GM21619 (cell line): ENCODE data around the gene IFITM10.

Source experiments
- ATAC-seq: cut with Tn5 transposase; IDR thresholded peaks from one replicate; pipeline ENCODE4 v1.9.1; 2021; ENCODE audit not compliant: unreplicated experiment

Gene IFITM10

GRCh38 chr11:1753229-1753928 lies 3.0 kb upstream of the IFITM10 start:
- ATAC-seq, result no peak

DNA sequence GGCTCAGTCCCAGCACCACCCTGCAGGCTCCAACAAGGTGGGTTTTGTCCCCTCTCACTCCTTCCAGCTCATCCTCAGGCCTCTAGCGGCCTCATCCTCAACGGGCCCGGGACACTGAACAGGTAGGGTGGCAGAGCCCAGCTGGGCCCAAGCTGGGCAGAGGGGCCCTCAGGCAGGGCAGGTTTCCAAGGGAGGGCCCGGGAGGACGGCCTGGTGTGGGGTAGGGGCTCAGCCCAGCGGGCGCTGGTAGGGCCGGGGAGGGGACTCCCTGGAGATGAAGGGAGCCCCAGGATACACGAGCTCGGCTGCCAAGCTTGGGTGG lies 2.5 kb upstream of the IFITM10 start:
- ATAC-seq, result no peak

DNA sequence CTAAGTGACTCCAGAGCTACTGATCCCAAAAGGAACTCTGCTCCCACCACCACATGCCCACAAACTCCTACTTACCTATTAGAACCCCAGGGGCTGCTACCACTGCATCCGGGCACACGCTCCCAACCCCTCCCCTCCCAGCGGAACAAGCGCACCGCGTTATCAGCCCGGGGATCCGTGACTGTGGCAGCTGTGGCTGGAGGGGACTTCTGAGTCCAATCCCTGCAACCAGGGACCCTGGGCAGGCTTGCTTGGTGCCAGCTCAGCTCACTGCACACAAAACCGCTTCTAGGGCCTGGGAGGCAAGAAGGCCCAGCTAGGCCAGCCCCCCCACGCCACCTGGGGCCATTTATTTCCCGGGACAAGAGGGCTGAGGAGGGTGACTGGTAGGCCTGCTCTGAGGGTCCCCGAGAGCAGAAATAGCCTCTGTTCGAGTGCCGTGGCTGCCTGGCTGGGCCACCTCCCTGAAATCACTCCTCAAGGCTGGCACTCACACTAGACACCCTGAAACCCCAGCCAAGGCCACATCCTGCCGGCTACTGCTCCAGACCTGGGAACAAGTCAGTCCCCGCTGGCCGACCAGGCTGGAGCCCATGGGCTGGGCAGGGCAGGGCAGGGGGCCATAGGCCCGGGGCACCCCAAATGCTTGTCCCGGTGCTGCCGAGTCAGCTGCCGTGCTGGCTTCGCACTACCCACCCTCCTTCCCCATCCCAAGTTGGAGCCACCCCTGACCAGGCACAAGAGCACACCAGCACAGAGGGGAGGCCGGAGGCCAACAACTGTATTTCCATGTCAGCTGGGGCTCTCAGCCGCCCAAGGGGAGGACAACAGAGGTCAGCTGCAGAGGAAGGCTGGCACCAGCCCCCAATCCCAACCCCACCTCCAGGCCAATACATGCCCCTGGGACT lies 1.9 kb upstream of the IFITM10 start:
- no peak for ATAC-seq

DNA sequence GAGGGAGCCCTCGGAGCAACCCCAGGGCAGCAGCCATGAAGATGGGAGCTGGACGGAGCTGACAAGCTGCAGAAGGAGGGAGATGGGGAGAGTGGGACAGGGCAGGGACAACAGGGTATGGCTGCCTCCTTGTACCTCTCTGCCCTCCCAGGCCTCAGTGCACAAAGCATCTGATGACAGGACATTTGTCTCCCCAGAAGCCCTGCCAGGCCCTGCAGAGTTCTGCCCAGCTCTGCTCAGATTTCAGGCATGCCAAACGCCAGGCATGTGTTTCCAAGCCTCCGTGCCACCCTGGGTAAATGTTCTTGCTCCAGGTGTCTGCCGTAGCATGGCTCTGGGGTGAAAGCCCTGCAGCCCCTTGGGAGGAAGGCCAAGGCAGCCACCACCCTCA lies 1.1 kb upstream of the IFITM10 start:
- no peak for ATAC-seq

DNA sequence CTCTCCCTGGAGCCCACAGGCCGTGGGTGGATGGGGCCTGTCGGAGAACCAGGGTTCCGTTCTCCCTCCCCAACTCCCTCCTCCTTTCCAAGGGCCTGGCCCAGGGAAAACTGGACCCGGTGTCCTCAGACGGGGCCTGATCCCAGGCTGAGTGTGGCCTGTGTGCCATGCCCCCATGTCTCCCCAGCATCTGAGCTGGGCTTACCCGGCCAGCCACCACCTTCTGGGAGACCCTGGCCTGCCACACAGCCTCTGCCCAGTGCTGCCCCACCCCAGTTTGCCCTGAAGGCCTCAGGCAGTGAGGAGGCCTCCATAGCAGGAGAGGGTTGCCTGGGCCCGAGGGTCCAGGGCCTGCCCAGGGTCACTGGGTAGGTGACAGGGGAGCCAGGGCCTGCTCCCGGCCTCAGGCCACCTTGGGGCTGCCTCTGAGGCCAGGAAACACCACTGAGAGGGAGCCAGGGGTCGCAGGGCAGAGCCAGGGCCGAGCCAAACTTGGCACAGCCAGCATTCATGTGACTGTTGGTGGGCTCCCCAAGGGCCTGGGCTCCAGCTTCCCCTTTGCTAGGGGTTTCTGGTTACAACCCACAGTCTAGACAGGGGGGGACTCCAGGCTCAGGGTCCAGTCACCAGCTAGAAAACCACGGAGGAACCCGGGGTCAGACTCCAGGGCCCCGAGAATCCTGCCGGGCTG lies 590 bp upstream of the IFITM10 start:
- ATAC-seq, result no peak

DNA sequence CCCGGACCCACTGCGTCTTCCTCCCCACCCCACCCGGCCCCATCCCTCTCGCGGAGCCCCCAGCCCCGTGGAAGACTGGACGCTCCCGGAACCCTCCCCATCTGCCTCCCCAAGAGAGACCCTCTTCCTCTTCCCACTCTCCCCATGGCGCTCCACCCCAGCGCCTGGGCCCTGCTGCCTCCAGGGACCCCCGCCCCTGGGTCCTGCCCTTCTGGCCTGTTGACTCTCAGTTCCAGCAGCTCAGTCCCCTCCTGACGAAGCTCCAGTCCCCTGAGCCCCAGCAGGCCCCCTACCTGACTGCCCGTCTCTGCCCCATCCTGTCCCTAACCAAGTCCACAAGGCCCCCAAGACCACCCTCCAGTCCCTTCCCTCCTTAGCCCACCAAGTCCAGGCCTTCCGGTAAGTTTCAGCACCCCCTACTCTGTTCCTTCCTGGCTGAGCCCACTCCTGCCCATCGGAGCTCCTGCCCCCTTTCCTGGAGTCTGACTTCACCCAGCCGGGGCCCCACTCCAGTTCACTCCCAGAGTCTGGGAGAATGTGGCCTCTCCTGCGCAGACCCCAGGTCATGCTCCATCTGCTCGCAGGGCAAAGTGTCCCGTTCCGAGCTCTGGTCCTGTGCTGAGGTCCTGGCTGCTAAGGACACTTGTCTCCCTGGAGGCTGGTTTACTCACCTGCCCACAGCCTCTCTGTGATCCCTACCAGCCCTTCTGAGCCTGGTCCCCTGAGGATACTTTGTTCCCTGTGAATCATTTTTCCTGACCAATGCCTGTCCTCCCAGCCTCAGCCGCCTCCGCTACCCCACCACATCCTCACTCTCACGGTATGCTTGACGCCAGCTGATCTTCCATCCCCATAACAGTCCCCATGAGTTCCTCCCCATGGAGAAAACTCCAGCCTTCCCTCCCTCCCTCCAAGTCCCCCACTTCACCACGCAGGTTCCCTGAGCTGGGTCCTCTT lies 722 bp downstream of the IFITM10 start:
- ATAC-seq, result no peak

DNA sequence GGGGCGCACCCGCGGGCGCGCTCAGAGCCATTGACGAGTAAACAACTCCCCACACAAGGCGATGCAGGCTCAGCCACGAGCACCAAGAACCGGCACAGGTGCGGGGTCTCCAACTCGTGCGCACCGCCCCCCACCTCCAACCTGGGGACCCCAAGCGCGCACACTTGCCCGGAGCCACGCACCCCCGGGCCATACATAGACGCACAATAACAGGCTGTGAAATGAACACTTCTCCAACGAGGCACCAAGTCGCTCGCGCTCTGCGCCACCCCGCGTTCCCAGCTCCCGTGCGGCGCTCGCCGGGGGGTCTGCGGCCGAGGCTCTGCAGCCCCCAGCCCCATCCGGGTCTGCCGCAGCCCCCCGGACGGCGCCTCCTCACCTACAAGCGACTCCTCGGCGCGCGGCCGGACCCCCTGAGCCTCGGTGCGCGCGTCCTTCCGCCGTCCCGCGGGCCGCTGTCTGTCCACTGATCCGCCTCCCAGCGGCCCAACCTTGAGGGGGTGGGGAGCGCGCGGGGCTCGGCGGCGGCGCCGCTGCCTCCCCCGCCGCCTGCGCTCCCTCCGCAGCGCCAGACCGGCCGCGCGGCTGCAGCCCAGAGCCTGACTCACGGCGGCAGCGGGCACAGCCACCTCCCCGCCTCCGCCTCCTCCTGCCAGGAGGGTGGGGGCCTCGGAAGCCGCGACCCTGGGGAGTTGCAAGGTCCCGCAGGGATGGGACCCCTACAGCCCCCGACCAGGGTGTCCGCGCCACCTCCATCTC lies 1.6 kb downstream of the IFITM10 start:
- ATAC-seq, result no peak

DNA sequence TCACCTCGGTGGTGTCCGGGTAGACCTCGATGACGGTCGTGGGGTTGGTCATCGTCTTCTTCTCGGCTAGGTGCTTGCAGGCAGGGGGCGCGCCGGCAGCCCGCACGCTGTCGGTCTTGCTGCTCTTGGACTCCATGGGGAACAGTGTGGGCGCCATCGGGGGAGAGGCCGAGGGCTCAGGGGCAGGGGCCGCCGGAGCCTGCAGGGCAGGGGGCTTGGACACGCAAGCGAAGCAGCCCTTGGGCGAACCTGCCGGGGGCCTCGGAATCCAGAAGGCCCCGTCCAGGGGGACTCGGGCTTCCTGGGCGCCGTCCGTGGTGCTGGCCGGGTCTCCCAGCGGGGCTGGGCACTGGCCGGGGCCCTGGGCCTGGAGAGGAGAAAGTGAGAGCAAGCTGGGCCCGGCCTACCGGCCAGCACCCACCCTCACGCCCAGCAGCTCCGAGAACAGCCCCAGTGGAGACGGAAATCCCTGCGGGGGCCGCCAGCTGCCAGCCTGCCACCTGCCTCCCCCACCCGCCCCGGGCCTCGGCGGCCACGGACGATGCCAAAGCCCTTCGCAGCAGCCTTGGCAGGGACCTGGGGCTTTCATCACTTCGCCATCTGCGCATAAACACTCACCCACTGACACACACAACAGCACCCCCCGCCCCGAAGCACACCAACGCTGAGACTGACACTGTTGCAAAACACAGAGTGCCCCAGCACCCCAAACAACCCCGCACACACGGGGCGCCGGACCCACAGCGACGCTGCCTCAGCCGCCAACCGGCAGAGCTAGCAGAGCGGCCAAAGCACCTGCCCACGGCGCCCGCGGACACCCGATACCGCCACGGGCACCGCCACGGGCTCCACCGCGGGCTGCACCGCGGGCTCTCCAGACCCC lies 2.4 kb downstream of the IFITM10 start:
- ATAC-seq, result no peak

GRCh38 chr11:1746956-1747752 lies 3.2 kb downstream of the IFITM10 start:
- no peak for ATAC-seq

DNA sequence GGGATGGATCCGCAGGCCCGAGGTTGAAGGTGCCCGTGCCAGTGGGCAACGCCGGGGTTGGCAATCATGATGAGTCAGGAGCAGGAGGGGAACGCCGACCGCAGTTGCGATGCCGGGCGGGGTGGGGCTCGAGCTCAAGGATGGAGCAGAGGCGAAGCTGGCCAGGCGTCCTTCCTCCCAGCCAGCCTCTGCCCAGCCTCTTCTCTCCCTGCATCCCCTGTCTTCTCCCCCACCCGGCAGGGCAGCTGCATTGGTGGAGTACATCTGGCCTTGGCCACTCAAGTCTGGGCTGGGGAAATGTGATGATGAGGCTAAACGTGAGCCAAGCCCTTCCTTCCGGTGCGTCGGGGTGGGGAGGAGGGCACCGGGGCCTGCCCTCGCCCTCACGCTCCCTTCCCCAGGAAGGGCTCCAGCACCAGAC lies 3.9 kb downstream of the IFITM10 start:
- no peak for ATAC-seq

GRCh38 chr11:1745701-1746320 lies 4.6 kb downstream of the IFITM10 start:
- ATAC-seq, result no peak

DNA sequence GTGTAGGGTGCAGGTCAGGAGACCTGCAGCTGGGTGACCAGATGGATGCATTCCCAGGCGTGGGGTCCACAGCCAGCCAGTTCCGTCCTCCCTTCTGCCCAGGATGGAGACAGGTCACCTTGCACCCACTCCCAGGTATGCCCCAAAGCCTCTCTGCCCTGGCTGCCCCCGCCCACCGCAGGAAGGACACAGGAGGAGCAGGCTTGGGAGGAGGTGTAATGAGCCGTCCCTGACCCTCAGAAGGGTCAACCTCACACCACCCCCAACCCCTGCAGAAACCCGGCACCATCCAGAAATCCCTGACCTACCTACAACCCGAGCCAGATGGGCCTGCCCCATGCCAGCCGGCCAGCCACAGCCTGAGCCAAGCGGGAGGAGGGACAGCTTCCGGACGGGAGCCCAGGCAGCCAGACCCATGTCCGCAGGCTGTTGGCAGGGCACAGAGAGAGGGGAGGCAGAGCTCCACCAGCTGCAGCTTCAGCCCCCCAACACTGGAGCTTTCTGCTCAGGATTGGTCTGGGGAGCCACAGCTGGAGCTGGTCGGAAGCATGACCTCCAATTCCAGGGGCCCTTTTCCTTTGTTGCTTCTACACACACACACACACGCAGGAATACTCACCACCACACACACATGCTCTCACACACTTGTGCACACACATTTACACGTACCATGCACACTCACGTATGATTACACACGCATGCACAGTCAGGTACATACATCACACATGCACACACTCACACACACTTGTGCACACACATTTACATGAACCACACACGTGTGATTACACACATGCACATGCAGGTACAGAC lies 5.3 kb downstream of the IFITM10 start:
- no peak for ATAC-seq

- no peak for ATAC-seq
These were observed 6.1 kb downstream of the IFITM10 start for GRCh38 chr11:1744137-1744886.

GRCh38 chr11:1743585-1744136 lies 6.7 kb downstream of the IFITM10 start:
- no peak for ATAC-seq

GRCh38 chr11:1742869-1743584 lies 7.4 kb downstream of the IFITM10 start:
- ATAC-seq, result no peak
